B cell (primary cell): ENCODE results near the gene PPP2R2C. TPM values are rescaled to one million over a fixed set of nuclear protein-coding genes. Genes with fewer than 3 reads are reported as not detected.

ENCODE experiments used
- ATAC-seq: fragments of 200-7000 bp; cut with Tn5 transposase; one replicate; pipeline ENCODE4 v1.10.0; 2021; ENCODE audit warnings: low read depth, mild to moderate bottlenecking, moderate number of reproducible peaks, moderate library complexity
- CTCF ChIA-PET: fragments of 350-600 bp; sonication (Branson Sonifier 250); formaldehyde crosslinking; loops from one replicate; lab custom pipeline; 2021; ENCODE audit warnings: antibody characterized with exemption, inconsistent platforms; lab: Charles Lee
- POLR2A ChIA-PET: fragments of 350-600 bp; sonication (Branson Sonifier 250); formaldehyde crosslinking; loops from one replicate; lab custom pipeline; 2021; ENCODE audit warnings: antibody characterized with exemption; lab: Charles Lee
- DNase-seq: peaks from one replicate; pipeline ENCODE4 v3.0.0; 2013
- H2AFZ ChIP-seq: 2 replicates; pipeline ENCODE4 v1.6.1; 2012; ENCODE audit warnings: mild to moderate bottlenecking, low read depth, low read length; ENCODE audit not compliant: insufficient read depth, poor library complexity, severe bottlenecking
- H3K27ac ChIP-seq, 2 donors: 1 replicate in 1 of 2; 2 replicates in 1 of 2; pipeline ENCODE4 v1.5.1; 2012 to 2013; ENCODE audit warnings: low read length in 2 of 2, mild to moderate bottlenecking in 2 of 2, moderate library complexity in 1 of 2
- H3K27me3 ChIP-seq, 4 experiments: fragments of 200-600 bp in 1 of 4; sonication (generic) in 1 of 4; replicated peaks in 1 of 4; 1 replicate in 2 of 4; 2 replicates in 2 of 4; pipeline versions ENCODE4 v1.6.1 to v1.7.0; 2013 to 2016; ENCODE audit warnings: low read length in 3 of 4, mild to moderate bottlenecking in 2 of 4, mixed read lengths in 1 of 4, moderate library complexity in 1 of 4; ENCODE audit not compliant: insufficient read depth in 4 of 4, control insufficient read depth in 3 of 4; ENCODE audit errors: control extremely low read depth in 1 of 4
- H3K36me3 ChIP-seq, 2 experiments: replicated peaks in 1 of 2; 1 replicate in 1 of 2; 2 replicates in 1 of 2; pipeline versions ENCODE4 v1.6.1 to v1.7.1; 2013; ENCODE audit warnings: low read length in 1 of 2; ENCODE audit not compliant: insufficient read depth in 2 of 2, control insufficient read depth in 1 of 2; ENCODE audit errors: control extremely low read depth in 1 of 2, extremely low read depth in 1 of 2
- H3K4me1 ChIP-seq, 2 donors: fragments of 200-600 bp in 1 of 2; sonication (generic) in 1 of 2; 1 replicate in 1 of 2; 2 replicates in 1 of 2; pipeline versions ENCODE4 v1.5.1 to v1.6.1; 2013 to 2017; ENCODE audit warnings: low read length in 2 of 2; ENCODE audit not compliant: control insufficient read depth in 2 of 2, insufficient read depth in 2 of 2
- H3K4me2 ChIP-seq: replicated peaks from 2 replicates; pipeline ENCODE3; 2012; ENCODE audit warnings: mild to moderate bottlenecking, low read depth, low read length; ENCODE audit not compliant: poor library complexity, severe bottlenecking
- H3K4me3 ChIP-seq, 5 experiments: fragments of 200-600 bp in 1 of 5; sonication (generic) in 1 of 5; 1 replicate in 3 of 5; 2 replicates in 2 of 5; pipeline versions ENCODE4 v1.5.1 to v1.7.0; 2011 to 2016; ENCODE audit warnings: low read length in 4 of 5, mild to moderate bottlenecking in 4 of 5, low read depth in 2 of 5, control low read depth in 1 of 5, moderate library complexity in 1 of 5; ENCODE audit not compliant: insufficient read depth in 1 of 5; ENCODE audit errors: control extremely low read depth in 1 of 5, extremely low read depth in 1 of 5
- H3K79me2 ChIP-seq: fragments of 200-600 bp; sonication (generic); one replicate; pipeline ENCODE4 v1.6.0; 2016; ENCODE audit warnings: low read length; ENCODE audit not compliant: control insufficient read depth, insufficient read depth
- H3K9ac ChIP-seq: fragments of 200-600 bp; sonication (generic); 2 replicates; pipeline ENCODE4 v1.6.1; 2017; ENCODE audit warnings: mild to moderate bottlenecking, low read length, moderate library complexity
- H3K9me3 ChIP-seq, 3 donors: one replicate each; pipeline versions ENCODE4 v1.6.1 to v1.7.1; 2013; ENCODE audit warnings: low read length in 2 of 3; ENCODE audit not compliant: control insufficient read depth in 2 of 3, insufficient read depth in 1 of 3; ENCODE audit errors: control extremely low read depth in 1 of 3
- H4K20me1 ChIP-seq: 2 replicates; pipeline ENCODE4 v1.6.0; 2012; ENCODE audit warnings: mild to moderate bottlenecking, low read length; ENCODE audit not compliant: insufficient read depth, control insufficient read depth, poor library complexity, severe bottlenecking
- H3K27ac Mint-ChIP-seq: one replicate; pipeline ENCODE4 v1.8.0; 2021; ENCODE audit warnings: mixed read lengths
- H3K27me3 Mint-ChIP-seq: one replicate; pipeline ENCODE4 v1.8.0; 2021; ENCODE audit warnings: mixed read lengths
- H3K4me1 Mint-ChIP-seq: one replicate; pipeline ENCODE4 v1.8.0; 2021; ENCODE audit warnings: mixed read lengths
- H3K4me3 Mint-ChIP-seq: one replicate; pipeline ENCODE4 v1.8.0; 2021; ENCODE audit warnings: mixed read lengths
- H3K9me3 Mint-ChIP-seq: one replicate; pipeline ENCODE4 v1.8.0; 2022; ENCODE audit warnings: mixed read lengths; ENCODE audit not compliant: insufficient read depth
- EZH2 ChIP-seq: IDR thresholded peaks from 2 replicates; pipeline ENCODE4 v1.6.1; 2012; ENCODE audit warnings: borderline replicate concordance, low read depth, mild to moderate bottlenecking, moderate library complexity, low read length; ENCODE audit not compliant: insufficient read depth, poor library complexity, severe bottlenecking
- WGBS: methylation state at CpG from one replicate; pipeline ENCODE4 v1.1.5; 2013; ENCODE audit warnings: missing lambda C conversion rate; ENCODE audit not compliant: insufficient coverage; 5-methylcytosine and 5-hydroxymethylcytosine counted together
- intact Hi-C: fragments of 100-400 bp; cut with micrococcal nuclease; formaldehyde crosslinking; loops from one replicate; pipeline ENCODE4 v1.10.0; 2022
- polyA plus RNA-seq: library from polyadenylated mRNA; depleted of rRNA; stranded (reverse); fragments of >200 nt; gene quantifications from 2 replicates; pipeline ENCODE4 v1.2.3, GENCODE V29; 2012
- total RNA-seq, 2 donors: library from RNA; stranded (reverse); fragments of 120-200 nt in 1 of 2; gene quantifications; 1 replicate in 1 of 2; 2 replicates in 1 of 2; pipeline versions ENCODE4 v1.2.3 to v1.2.4, GENCODE V29; 2013 to 2022
- TF ChIP-seq, protein P1 (sequence below): fragments of 200-600 bp; IDR thresholded peaks from one replicate; pipeline ENCODE4 v1.8.0; 2022; ENCODE audit warnings: antibody characterized with exemption, mild to moderate bottlenecking

Gene PPP2R2C
- total and polyA plus RNA-seq, 2 donors (not counting 1 experiment from before 2014, with no cell fraction given) = not detected

DNA sequence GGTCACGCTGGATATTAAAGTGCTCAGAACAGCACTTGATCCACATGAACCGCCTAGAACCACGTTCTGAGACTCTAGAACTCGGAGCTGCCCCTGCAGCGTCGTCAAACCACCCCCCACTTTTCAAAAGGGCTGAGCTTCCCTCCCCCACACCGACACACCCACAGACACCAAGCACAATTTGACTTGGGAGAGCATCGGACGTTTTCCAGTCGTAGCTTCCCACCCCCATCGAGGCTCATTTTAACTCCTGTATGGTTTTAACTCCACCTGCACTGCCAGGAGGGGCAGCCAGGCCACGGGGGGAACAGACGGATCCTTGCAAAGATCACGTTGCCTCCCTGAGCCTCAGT, 26.3 kb downstream of the PPP2R2C start:
- Mint-ChIP-seq H3K4me1 (no peaks in the 10 kb centered on the region), H3K9me3 (no peaks in the 10 kb centered on the region), H3K27ac (no peak overlapping the region), H3K4me3 (no peak overlapping the region), H3K27me3 (peaks cover 17% of the 10 kb centered on the region)
- ATAC-seq (no peak), DNase-seq (no peak)
- Histone ChIP-seq H3K27me3 (peaks cover 0 to 3% (median 0%) of the 10 kb centered on the region in 4 experiments), H3K9ac (no peak overlapping the region), H3K79me2 (no peaks in the 10 kb centered on the region), H3K4me3 (no peak overlapping the region), H3K27ac (no peak overlapping the region), H3K4me1 (no peaks in the 10 kb centered on the region), H3K9me3 (peaks cover 0 to 15% (median 0%) of the 10 kb centered on the region in 3 donors), H4K20me1 (no peaks in the 10 kb centered on the region), H3K36me3 (no peaks in the 10 kb centered on the region), H3K4me2 (no peak overlapping the region), H2AFZ (no peak overlapping the region)
- 89% methylated on average over 13 of the region's 14 CpGs for WGBS
- intact Hi-C loops = no loop called here
- ChIA-PET CTCF (no interaction called here), POLR2A (no interaction called here)
- TF ChIP-seq, protein P1, sequence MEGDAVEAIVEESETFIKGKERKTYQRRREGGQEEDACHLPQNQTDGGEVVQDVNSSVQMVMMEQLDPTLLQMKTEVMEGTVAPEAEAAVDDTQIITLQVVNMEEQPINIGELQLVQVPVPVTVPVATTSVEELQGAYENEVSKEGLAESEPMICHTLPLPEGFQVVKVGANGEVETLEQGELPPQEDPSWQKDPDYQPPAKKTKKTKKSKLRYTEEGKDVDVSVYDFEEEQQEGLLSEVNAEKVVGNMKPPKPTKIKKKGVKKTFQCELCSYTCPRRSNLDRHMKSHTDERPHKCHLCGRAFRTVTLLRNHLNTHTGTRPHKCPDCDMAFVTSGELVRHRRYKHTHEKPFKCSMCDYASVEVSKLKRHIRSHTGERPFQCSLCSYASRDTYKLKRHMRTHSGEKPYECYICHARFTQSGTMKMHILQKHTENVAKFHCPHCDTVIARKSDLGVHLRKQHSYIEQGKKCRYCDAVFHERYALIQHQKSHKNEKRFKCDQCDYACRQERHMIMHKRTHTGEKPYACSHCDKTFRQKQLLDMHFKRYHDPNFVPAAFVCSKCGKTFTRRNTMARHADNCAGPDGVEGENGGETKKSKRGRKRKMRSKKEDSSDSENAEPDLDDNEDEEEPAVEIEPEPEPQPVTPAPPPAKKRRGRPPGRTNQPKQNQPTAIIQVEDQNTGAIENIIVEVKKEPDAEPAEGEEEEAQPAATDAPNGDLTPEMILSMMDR = no peak

GRCh38 chr4:6445403-6446129, 26.8 kb downstream of the PPP2R2C start:
- Histone ChIP-seq H3K9ac (no peak overlapping the region), H3K27ac (no peak overlapping the region), H3K9me3 (peaks cover 0 to 21% (median 0%) of the 10 kb centered on the region in 3 donors), H3K36me3 (no peaks in the 10 kb centered on the region), H3K27me3 (peaks cover 0 to 3% (median 0%) of the 10 kb centered on the region in 4 experiments), H3K79me2 (no peaks in the 10 kb centered on the region), H4K20me1 (no peaks in the 10 kb centered on the region), H3K4me2 (no peak overlapping the region), H3K4me1 (no peaks in the 10 kb centered on the region), H2AFZ (no peak overlapping the region), H3K4me3 (no peak overlapping the region)
- no peak for DNase-seq
- ATAC-seq = no peak
- Mint-ChIP-seq H3K4me3 (no peak overlapping the region), H3K27ac (no peak overlapping the region), H3K4me1 (no peaks in the 10 kb centered on the region), H3K9me3 (no peaks in the 10 kb centered on the region), H3K27me3 (peaks cover 16% of the 10 kb centered on the region)
- ChIA-PET POLR2A (no interaction called here), CTCF (no interaction called here)
- 96% methylated on average over 3 of the region's 5 CpGs for WGBS
- intact Hi-C loops = no loop called here
- no peak for TF ChIP-seq EZH2
- TF ChIP-seq, protein P1 = no peak
